Fibroblast of lung (primary cell): ENCODE measurements around the gene CCDC196.

Source experiments
- CTCF ChIP-seq, 2 donors: IDR thresholded peaks in 1 of 2; conservative IDR thresholded peaks in 1 of 2; 1 replicate in 1 of 2; 2 replicates in 1 of 2; pipeline ENCODE4 v1.5.1; 2011 to 2012; ENCODE audit warnings: low read length in 2 of 2, control low read depth in 1 of 2, inconsistent platforms in 1 of 2, low read depth in 1 of 2, mild to moderate bottlenecking in 1 of 2
- EZH2 ChIP-seq: IDR thresholded peaks from 2 replicates; pipeline ENCODE4 v1.5.1; 2012; ENCODE audit warnings: low read length, control low read depth, mild to moderate bottlenecking; ENCODE audit errors: missing control alignments

DNA sequence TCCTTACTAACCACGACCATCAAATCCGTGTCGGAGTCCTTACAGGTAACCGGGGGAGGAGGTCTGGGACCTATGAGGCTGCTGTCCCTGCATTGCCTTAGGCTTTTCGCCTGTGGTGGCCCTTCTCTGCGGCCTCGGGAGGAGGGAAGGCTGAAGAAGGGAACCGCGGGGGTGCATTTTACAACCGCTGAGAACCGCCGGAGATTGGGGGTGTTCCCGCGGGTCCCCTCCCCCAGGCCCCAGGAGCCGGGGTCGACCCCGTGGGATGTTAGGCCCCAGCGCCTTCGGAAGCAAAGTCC is 22.3 kb downstream of the CCDC196 start:
- TF ChIP-seq CTCF (conservative IDR thresholded peaks at IDR 0.05 in 1 of 2, IDR thresholded peaks at IDR 0.05 in 1 of 2; ENCODE audit: low read depth in 1 of 2, low read length in 2 of 2) (no peak), EZH2 (no peak)
